Measurements from ENCODE around the gene EFHB.
A peak's percentile ranks its signal among the peaks of the same experiment; 100 is the strongest.
"Not testable (repeated sequence)": the region's sequence is repeated elsewhere in the genome, so short reads cannot be mapped to it uniquely, and the experiment has no call there.

The EFHB gene, protein sequence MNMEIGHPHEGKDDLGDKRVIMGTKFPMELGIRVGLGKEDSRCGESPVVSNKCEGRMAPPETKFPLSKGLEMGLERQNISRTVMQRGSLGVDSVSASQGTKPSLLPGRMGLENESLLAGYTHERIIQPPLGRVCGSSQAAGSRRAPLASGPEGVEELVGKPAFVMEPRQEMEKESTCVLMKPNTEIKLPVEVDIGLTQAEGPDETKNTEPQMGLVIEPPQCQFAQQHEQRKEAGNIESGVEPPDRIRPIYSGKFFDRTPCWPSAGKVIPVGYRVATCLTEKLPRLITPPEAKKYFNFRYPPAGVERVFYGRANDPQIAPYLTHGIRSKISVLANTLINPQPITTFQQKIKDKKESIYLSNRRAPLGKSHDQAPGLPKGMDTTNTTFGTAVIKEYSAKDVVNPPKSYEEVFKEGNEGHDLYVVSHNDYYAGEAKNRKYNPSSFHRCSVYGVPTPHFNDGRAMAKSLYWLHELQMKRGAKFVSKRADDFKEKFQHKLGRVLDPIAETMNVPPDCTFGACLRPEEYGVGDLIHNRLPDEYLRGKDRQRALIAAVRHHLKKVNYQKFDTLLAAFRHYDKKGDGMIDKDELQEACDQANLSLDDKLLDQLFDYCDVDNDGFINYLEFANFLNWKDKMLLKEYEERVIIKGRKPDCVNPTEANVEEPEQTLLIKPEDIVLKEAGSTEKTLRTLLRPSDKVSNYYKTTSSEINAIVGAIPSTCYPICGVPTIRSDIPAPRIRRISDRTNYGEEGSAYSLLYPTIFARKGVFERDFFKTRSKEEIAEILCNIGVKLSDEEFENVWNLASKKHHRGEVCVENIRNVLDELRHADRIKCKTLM

DNA sequence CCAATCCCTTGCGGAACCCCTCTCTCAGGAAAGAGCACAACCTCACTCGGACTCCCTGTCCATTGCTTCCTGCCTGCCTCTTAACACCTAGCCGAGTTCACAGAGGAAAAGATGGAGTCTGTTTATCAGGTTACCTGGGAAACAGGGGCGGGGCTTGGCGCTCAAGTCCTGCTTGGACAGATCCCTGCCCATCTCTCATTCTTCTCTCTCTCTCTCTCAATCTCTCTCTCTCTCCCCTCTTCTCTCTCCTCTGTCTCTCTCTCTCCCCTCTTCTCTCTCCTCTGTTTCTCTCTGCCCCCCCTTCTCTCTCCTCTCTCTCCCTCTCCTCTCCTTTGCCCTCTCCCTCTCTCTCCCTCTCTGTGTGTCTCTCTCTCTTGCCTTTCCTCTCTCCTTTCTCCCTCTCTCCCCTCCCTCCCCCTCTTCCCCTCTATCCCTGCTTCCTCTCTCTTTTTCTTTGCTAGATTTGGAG is at the start of gene EFHB:
EFHB (minus strand) TSS at position 120 of the 469 bp plus-strand sequence. CDS start 199 bp downstream, outside the sequence.
- H3K27ac Mint-ChIP-seq, result peak within 1 kb of the TSS; percentile 48
- peaks cover 24% of the 10 kb centered on the region for H3K4me1 Mint-ChIP-seq (ENCODE audit: low read depth)
- peaks cover 3% of the 10 kb centered on the region for H3K36me3 Mint-ChIP-seq
- peaks cover 9% of the 10 kb centered on the region for H3K27me3 Mint-ChIP-seq
- no peaks in the 10 kb centered on the region for H3K9me3 Mint-ChIP-seq (ENCODE audit: low read depth)
- H3K4me3 Mint-ChIP-seq, result no peak within 1 kb of the TSS

DNA sequence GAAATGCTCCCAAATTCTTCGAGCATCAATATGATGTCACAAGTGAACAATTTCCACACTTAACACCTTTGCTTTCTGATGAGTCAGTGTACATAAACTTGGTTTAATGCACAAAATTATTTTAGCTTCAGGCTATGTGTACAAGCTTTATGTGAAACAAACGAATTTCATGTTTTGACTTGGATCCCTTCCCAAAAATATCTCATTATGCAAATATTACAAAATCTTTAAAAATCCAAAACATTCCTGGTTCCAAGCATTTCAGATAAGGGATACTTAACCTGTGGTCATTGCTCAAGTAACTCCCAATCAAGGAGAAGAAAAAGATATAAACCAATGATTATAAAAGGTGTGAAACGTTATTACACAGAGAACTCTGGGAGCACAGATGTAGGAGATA is 38.0 kb upstream of the EFHB start:
- H3K9me3 Mint-ChIP-seq (ENCODE audit: low read depth), result no peaks in the 10 kb centered on the region
- H3K36me3 Mint-ChIP-seq, result peaks cover 10% of the 10 kb centered on the region
- no peaks in the 10 kb centered on the region for H3K27me3 Mint-ChIP-seq
- peak overlapping the region; percentile 36 for H3K27ac Mint-ChIP-seq
- H3K4me3 Mint-ChIP-seq, result no peak overlapping the region
- H3K4me1 Mint-ChIP-seq (ENCODE audit: low read depth), result peaks cover 31% of the 10 kb centered on the region

DNA sequence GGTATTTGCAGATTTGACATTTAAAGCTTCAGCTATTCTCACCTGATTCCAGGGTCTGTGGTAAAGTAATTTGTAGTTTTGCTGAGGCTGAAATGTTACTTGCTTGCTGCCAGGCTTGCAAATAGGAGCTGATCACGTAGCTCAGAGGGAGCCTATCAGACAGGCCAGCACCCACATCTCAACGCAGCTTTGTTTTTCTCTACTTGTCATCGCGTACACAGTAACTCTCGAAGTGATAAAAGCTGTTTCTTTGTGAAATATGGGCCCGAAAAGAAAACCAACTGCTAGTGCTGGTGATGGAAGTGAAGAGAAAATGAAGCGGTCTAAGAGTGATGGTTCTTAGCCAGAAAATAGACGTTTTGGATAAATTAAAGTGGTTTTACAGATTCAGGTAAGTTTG is 36.3 kb upstream of the EFHB start:
- Mint-ChIP-seq H3K9me3 (ENCODE audit: low read depth) (no peaks in the 10 kb centered on the region), H3K27ac (no peak overlapping the region), H3K4me1 (ENCODE audit: low read depth) (peaks cover 47% of the 10 kb centered on the region), H3K36me3 (peaks cover 13% of the 10 kb centered on the region), H3K4me3 (no peak overlapping the region), H3K27me3 (no peaks in the 10 kb centered on the region)

DNA sequence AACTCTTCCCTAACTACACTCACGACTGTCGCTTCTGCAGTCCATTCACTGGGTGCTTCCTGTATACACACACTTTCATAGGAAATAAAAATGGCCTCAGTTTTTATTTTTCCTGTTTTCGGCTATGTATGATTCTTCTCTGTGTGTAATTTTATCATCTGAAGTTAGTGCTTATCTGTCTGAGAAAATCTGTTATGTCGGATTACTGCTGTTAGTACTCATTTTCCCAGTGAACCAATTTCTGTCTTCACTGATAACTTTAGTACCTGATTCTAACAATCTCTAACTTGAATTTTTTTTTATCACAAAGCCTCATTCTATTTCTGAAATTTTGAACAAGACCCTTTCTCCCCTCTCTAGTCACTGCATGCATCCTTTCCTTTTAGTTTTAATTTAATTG is 33.8 kb upstream of the EFHB start:
- Mint-ChIP-seq H3K4me1 (ENCODE audit: low read depth) (peaks cover 63% of the 10 kb centered on the region), H3K27me3 (no peaks in the 10 kb centered on the region), H3K27ac (peak overlapping the region; percentile 58), H3K9me3 (ENCODE audit: low read depth) (no peaks in the 10 kb centered on the region), H3K4me3 (no peak overlapping the region), H3K36me3 (peaks cover 15% of the 10 kb centered on the region)

DNA sequence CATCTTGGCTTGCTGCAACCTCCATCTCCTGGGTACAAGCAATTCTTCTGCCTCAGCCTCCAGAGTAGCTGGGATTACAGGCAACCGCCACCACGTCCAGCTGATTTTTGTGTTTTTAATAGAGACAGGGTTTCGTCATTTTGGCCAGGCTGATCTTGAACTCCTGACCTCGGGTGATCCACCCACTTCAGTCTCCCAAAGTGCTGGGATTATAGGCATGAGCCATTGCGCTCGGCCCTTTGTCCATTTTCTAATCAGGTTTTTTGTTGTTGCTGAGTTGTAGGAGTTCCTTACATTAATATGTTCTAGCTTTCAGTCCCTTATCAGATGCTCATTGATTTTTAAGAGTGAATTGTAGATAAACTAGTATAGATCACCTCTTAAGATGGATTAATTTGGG is 33.2 kb upstream of the EFHB start:
- Mint-ChIP-seq H3K4me3 (no peak overlapping the region), H3K36me3 (peaks cover 15% of the 10 kb centered on the region), H3K27me3 (no peaks in the 10 kb centered on the region), H3K27ac (peak overlapping the region; percentile 58), H3K4me1 (ENCODE audit: low read depth) (peaks cover 66% of the 10 kb centered on the region), H3K9me3 (ENCODE audit: low read depth) (no peaks in the 10 kb centered on the region)

DNA sequence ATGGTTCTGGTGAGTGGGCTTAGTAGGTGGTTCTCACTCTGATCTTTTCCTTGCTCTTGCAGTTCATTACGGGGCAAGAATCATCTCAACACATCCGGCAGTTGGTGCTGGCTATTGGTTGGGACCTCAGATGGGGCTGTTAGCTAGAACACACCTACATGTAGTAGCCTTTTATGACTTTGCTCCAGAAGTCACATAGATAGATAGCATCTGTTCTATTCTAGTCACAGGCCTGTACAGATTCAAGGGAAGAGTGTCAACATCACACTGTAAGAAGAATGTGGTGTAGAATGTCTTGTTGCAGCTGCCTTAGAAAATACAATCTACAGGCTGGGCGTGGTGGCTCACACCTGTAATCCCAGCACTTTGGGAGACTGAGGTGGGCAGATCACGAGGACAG is 27.9 kb upstream of the EFHB start:
- no peak overlapping the region for H3K4me3 Mint-ChIP-seq
- peak overlapping the region; percentile 7 for H3K27ac Mint-ChIP-seq
- H3K27me3 Mint-ChIP-seq, result no peaks in the 10 kb centered on the region
- H3K4me1 Mint-ChIP-seq (ENCODE audit: low read depth), result peaks cover 79% of the 10 kb centered on the region
- no peaks in the 10 kb centered on the region for H3K9me3 Mint-ChIP-seq (ENCODE audit: low read depth)
- H3K36me3 Mint-ChIP-seq, result peaks cover 11% of the 10 kb centered on the region

DNA sequence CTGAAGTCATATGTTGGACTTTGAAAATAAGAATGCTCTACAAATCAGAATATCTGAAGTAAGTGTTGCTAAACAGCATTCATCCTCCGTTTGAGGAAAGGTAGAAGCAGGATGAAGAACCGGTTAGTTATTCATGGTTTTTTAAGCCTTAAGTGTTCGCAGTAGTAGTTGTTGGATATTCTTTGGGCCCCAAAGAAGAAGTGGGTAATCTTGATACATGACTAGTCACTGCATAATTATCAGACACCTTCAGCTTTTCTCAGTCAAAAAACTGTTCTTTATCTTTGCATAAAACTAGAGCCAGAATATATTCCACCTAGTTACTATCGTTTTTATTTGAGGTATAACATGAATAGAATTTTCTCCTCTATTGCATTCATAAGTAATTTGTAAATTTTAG is 26.7 kb upstream of the EFHB start:
- peaks cover 78% of the 10 kb centered on the region for H3K4me1 Mint-ChIP-seq (ENCODE audit: low read depth)
- H3K27ac Mint-ChIP-seq, result peak overlapping the region; percentile 46
- H3K4me3 Mint-ChIP-seq, result no peak overlapping the region
- H3K27me3 Mint-ChIP-seq, result no peaks in the 10 kb centered on the region
- H3K9me3 Mint-ChIP-seq (ENCODE audit: low read depth), result no peaks in the 10 kb centered on the region
- peaks cover 8% of the 10 kb centered on the region for H3K36me3 Mint-ChIP-seq

DNA sequence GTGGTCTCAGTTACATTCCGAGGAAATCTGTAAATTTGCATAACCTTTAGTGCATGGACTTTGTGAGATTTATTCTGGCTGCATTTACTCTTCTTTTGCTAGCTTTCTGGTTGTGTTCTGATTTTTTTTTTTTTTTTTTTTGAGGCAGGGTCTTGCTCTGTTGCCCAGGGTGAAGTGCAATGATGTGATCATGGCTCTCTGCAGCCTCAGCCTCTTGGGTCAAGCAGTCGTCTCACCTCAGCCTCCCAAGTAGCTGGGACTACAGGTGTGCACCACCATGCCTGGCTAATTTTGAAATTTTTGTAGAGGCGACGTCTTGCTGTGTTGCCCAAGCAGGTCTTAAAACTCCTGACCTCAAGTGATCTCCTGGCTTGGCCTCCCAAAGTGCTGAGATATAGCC is 25.5 kb upstream of the EFHB start:
- H3K36me3 Mint-ChIP-seq, result peaks cover 9% of the 10 kb centered on the region
- H3K27ac Mint-ChIP-seq, result no peak overlapping the region
- H3K4me3 Mint-ChIP-seq, result no peak overlapping the region
- H3K27me3 Mint-ChIP-seq, result no peaks in the 10 kb centered on the region
- peaks cover 80% of the 10 kb centered on the region for H3K4me1 Mint-ChIP-seq (ENCODE audit: low read depth)
- no peaks in the 10 kb centered on the region for H3K9me3 Mint-ChIP-seq (ENCODE audit: low read depth)

DNA sequence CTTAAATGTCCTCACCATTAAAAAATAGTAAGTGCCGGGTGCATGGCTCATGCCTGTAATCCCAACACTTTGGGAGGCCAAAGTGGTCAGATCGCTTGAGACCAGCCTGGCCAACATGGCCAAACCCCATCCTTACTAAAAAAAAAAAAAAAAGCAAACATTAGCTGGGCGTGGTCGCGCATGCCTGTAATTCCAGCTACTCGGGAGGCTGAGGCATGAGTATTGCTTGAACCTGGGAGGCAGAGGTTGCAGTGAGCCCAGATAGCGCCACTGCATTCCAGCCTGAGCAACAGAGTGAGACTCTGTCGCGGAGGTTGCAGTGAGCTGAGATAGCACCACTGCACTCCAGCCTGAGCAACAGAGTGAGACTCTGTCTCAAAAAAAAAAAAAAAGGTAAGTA is 23.3 kb upstream of the EFHB start:
- not testable (repeated sequence) for H3K36me3 Mint-ChIP-seq; H3K27ac Mint-ChIP-seq; H3K9me3 Mint-ChIP-seq (ENCODE audit: low read depth); H3K4me3 Mint-ChIP-seq; H3K27me3 Mint-ChIP-seq
- peaks cover 73% of the 10 kb centered on the region for H3K4me1 Mint-ChIP-seq (ENCODE audit: low read depth)

DNA sequence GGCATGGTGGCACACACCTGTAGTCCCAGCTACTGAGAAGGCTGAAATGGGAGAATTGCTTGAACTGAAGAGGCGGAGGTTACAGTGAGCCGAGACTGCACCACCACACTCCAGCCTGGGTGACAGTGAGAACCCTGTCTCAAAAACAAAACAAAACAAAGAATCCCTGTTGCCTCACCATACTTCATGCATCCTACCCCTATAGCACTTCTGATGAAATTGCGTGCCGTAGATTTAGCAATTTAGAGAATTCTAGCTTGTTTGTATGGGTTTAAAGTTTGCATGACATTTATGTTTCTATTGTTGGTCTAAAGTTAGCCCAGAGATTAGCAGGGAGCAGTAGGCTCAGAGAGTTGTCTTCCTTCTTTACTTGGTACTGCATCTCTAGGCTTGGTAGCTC is 20.7 kb upstream of the EFHB start:
- no peak overlapping the region for H3K27ac Mint-ChIP-seq
- H3K4me1 Mint-ChIP-seq (ENCODE audit: low read depth), result peaks cover 70% of the 10 kb centered on the region
- no peaks in the 10 kb centered on the region for H3K27me3 Mint-ChIP-seq
- no peaks in the 10 kb centered on the region for H3K9me3 Mint-ChIP-seq (ENCODE audit: low read depth)
- no peak overlapping the region for H3K4me3 Mint-ChIP-seq
- peaks cover 7% of the 10 kb centered on the region for H3K36me3 Mint-ChIP-seq

DNA sequence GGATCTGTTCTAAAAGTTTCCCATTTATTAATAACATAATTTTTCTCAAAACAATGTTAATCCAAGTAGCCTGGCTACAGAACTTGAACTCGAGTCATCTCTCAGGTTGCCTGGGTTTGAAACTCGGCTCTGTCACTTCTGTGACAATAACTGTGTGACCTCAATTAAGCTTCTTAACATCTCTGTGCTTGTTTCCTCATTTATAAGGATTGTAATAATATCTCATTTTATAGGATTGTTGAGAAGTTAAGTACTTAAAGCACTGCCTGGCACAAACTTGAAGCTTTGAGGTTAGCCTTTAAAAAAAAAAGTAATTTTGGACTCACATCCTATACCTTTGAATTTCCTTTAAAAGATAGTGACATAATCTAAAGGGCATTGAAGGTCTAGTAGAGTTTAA is 16.3 kb upstream of the EFHB start:
- Mint-ChIP-seq H3K4me1 (ENCODE audit: low read depth) (peaks cover 66% of the 10 kb centered on the region), H3K9me3 (ENCODE audit: low read depth) (no peaks in the 10 kb centered on the region), H3K27me3 (no peaks in the 10 kb centered on the region), H3K36me3 (peaks cover 5% of the 10 kb centered on the region), H3K27ac (no peak overlapping the region), H3K4me3 (no peak overlapping the region)

DNA sequence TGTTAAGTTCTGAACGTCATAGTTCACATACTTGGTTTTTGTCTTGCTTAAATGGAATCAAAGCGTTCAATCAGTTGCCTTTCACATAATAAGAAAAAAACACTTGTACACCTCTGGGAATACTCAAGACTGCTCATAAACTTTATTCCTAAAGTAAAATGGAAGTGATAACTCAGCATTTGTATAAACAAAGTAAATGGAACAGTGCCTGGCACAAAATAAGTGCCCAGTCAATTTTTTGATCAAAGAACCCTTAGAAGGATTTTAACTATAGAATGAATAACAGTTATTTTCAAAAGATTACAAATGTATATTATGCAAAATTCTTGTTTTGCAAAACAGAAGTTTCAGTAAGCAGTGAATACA is 14.2 kb upstream of the EFHB start:
- H3K36me3 Mint-ChIP-seq, result peaks cover 3% of the 10 kb centered on the region
- H3K27ac Mint-ChIP-seq, result peak overlapping the region; percentile 98
- peak overlapping the region; percentile 95 for H3K4me3 Mint-ChIP-seq
- peaks cover 60% of the 10 kb centered on the region for H3K4me1 Mint-ChIP-seq (ENCODE audit: low read depth)
- H3K9me3 Mint-ChIP-seq (ENCODE audit: low read depth), result no peaks in the 10 kb centered on the region
- H3K27me3 Mint-ChIP-seq, result no peaks in the 10 kb centered on the region

DNA sequence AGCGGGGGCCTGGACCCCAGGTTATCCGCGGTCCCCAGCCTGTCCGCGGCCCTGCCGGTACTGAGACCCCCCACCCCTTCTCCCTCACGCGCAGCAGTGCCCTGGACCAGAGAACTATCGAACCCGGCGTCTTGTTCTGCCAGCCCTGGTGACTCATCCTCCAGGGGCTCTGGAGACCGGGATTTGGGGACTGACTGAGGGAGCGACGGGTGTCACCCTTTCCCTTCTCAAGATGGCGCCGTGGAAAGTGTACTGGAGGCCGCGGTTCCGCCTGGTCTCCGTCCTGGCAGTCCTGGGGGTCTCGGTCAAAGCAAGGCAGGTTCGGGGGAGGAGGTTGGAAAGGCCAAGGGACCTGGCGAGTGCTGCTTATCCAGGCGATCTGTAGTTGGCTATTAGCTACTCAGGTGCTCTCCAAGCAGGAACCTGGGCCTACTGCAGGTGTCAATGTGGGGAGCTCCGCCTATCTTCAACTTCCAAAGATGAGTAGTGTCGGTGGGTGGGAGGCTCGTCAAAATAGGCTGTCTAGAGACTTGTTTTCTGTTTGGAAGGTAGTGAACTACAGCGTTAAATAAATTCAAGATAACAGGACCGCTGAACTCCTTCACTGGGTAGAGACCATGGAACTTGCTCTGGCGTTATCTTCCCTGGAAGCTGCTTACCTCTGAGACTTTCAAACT is 13.7 kb upstream of the EFHB start:
- peak overlapping the region; percentile 95 for H3K4me3 Mint-ChIP-seq
- H3K27ac Mint-ChIP-seq, result peak overlapping the region; percentile 98
- no peaks in the 10 kb centered on the region for H3K27me3 Mint-ChIP-seq
- H3K36me3 Mint-ChIP-seq, result peaks cover 3% of the 10 kb centered on the region
- H3K9me3 Mint-ChIP-seq (ENCODE audit: low read depth), result no peaks in the 10 kb centered on the region
- peaks cover 55% of the 10 kb centered on the region for H3K4me1 Mint-ChIP-seq (ENCODE audit: low read depth)

DNA sequence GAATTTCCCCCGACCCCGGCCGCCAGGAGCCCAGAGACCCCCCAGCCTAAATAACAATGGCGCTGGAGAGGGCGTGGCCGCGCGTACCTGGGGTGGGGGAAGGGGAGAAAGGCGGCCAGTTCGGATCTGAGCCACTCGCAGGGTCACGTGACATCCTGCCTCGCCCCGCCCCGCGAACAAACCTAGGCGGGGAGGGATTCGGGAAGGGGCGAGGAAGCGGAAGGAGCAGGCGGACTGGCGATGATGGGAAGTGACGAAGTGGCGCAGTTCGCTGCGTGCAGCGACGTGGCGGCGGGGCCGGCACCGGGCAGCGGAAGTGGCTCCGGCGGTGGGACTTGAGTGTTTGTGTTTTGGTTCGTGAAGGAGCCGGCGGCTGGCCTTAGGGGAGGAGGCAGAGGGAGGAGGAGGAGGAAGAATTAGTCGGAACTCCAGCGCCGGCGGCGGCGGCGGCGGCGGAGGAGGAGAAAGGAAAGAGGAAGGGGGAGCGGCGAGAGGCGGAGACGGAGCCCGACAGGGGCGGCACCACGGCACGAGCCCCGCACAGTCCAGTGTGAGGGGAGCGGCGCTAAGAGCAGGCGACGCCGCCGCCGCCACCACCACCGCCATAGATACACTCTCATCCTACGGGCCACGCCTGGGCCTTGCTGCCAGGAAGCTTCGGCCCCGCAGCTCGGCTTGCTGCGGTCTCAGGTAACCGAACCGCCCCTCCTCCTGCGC is 13.0 kb upstream of the EFHB start, which contains the start of gene RAB5A:
RAB5A (plus strand) TSS at position 266 of the 717 bp plus-strand sequence. CDS start 3,802 bp downstream, outside the sequence.
- peaks cover 50% of the 10 kb centered on the region for H3K4me1 Mint-ChIP-seq (ENCODE audit: low read depth)
- peak within 1 kb of the TSS; percentile 98 for H3K27ac Mint-ChIP-seq
- no peaks in the 10 kb centered on the region for H3K27me3 Mint-ChIP-seq
- H3K4me3 Mint-ChIP-seq, result peak within 1 kb of the TSS; percentile 95
- peaks cover 3% of the 10 kb centered on the region for H3K36me3 Mint-ChIP-seq
- H3K9me3 Mint-ChIP-seq (ENCODE audit: low read depth), result no peaks in the 10 kb centered on the region

Measured in activated naive CD8-positive, alpha-beta T cell (primary cell).